NT2/D1 (cell line): ENCODE measurements around the gene TRIAP1.

Experiments used
- SUZ12 ChIP-seq: IDR thresholded peaks from 2 replicates; pipeline ENCODE4 v1.6.1; 2011; ENCODE audit not compliant: insufficient read length, insufficient read depth; ENCODE audit errors: extremely low read depth
- YY1 ChIP-seq: IDR thresholded peaks from 2 replicates; pipeline ENCODE4 v1.6.1; 2011; ENCODE audit not compliant: insufficient read length, insufficient read depth
- ZNF274 ChIP-seq: IDR thresholded peaks from 2 replicates; pipeline ENCODE4 v1.6.1; 2011; ENCODE audit warnings: mild to moderate bottlenecking, low read depth, low read length

- TF ChIP-seq ZNF274 (no peak), YY1 (peak; percentile 88), SUZ12 (no peak)
Measured at GRCh38 chr12:120437735-120438494, 8.3 kb downstream of the TRIAP1 start, which contains the start of gene COX6A1.
